Prostate gland (tissue), 2 donors: ENCODE results near the gene CXCL1.

Source experiments
- CTCF ChIP-seq, 4 experiments: fragments of 200-600 bp in 2 of 4; fragments of 450-650 bp in 2 of 4; sonication (generic) in 2 of 4; IDR thresholded peaks; 1 replicate in 3 of 4; 2 replicates in 1 of 4; pipeline ENCODE4 v1.5.1; 2016 to 2019; ENCODE audit warnings: antibody characterized with exemption in 4 of 4, mild to moderate bottlenecking in 2 of 4, moderate library complexity in 2 of 4
- POLR2A ChIP-seq: fragments of 450-650 bp; IDR thresholded peaks from one replicate; pipeline ENCODE4 v1.6.1; 2016; ENCODE audit warnings: antibody characterized with exemption, mild to moderate bottlenecking

- TF ChIP-seq CTCF (IDR thresholded peaks at IDR 0.05) (no peak), POLR2A (no peak)
Measured at GRCh38 chr4:73842696-73843095, 26.5 kb upstream of the CXCL1 start.
